ENCODE measurements around the gene SLC39A11. TPM values are rescaled to one million over a fixed set of nuclear protein-coding genes. Genes with fewer than 3 reads are reported as not detected.

SLC39A11 gene
- total RNA-seq, 1 donor from 2014 or later, result 4.9 TPM

GRCh38 chr17:73020110-73020509 is 72.4 kb downstream of the SLC39A11 start:
- TF ChIP-seq, protein P1, sequence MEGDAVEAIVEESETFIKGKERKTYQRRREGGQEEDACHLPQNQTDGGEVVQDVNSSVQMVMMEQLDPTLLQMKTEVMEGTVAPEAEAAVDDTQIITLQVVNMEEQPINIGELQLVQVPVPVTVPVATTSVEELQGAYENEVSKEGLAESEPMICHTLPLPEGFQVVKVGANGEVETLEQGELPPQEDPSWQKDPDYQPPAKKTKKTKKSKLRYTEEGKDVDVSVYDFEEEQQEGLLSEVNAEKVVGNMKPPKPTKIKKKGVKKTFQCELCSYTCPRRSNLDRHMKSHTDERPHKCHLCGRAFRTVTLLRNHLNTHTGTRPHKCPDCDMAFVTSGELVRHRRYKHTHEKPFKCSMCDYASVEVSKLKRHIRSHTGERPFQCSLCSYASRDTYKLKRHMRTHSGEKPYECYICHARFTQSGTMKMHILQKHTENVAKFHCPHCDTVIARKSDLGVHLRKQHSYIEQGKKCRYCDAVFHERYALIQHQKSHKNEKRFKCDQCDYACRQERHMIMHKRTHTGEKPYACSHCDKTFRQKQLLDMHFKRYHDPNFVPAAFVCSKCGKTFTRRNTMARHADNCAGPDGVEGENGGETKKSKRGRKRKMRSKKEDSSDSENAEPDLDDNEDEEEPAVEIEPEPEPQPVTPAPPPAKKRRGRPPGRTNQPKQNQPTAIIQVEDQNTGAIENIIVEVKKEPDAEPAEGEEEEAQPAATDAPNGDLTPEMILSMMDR (IDR thresholded peaks at IDR 0.05), result no peak
- Histone ChIP-seq H3K27ac (no peak overlapping the region), H3K4me3 (no peak overlapping the region), H3K4me1 (no peaks in the 10 kb centered on the region), H3K36me3 (no peaks in the 10 kb centered on the region), H3K27me3 (no peaks in the 10 kb centered on the region), H3K9me3 (peaks cover 4 to 20% of the 10 kb centered on the region in 2 donors)
- no peak for DNase-seq (ENCODE audit: low spot score in 2 of 2)
- intact Hi-C loops (cut with DNase I), result loop anchor here (10.0 kb wide), 1 partner anchor 55 kb away; no protein-coding TSS in a partner anchor

- no peak overlapping the region for H3K4me3 ChIP-seq
- TF ChIP-seq, protein P1 (IDR thresholded peaks at IDR 0.05), result no peak
- H3K27me3 ChIP-seq, result no peaks in the 10 kb centered on the region
- no peaks in the 10 kb centered on the region for H3K36me3 ChIP-seq
- H3K4me1 ChIP-seq, result no peaks in the 10 kb centered on the region
- DNase-seq (ENCODE audit: low spot score in 2 of 2), result no peak
- intact Hi-C loops (cut with DNase I), result no loop called here
- H3K27ac ChIP-seq, result no peak overlapping the region
- peaks cover 4 to 20% of the 10 kb centered on the region in 2 donors for H3K9me3 ChIP-seq
Measured at GRCh38 chr17:73018599-73018998, 73.9 kb downstream of the SLC39A11 start.

DNA sequence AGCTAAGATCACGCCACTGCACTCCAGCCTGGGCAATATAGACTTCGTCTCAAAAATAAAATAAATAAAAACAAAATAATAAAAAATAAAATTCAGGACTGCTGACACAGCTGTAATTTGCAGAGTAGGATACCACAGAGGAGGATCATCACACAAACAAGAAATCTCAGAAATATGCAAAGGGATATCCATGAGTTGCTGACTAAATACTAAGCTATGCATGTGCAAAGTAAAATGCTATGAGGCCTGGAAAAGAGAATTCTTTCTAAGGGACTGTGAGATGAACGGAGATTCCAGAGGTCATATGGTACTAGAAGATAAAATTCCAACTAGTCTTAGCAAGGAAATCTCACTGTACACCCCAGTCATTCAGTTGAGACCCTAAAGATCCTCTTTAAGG is 74.8 kb downstream of the SLC39A11 start:
- TF ChIP-seq, protein P1 (IDR thresholded peaks at IDR 0.05), result no peak
- DNase-seq (ENCODE audit: low spot score in 2 of 2), result no peak
- no peak overlapping the region for H3K4me3 ChIP-seq
- H3K9me3 ChIP-seq, result peaks cover 4 to 20% of the 10 kb centered on the region in 2 donors
- intact Hi-C loops (cut with DNase I), result no loop called here
- H3K27me3 ChIP-seq, result no peaks in the 10 kb centered on the region
- no peaks in the 10 kb centered on the region for H3K4me1 ChIP-seq
- H3K36me3 ChIP-seq, result no peaks in the 10 kb centered on the region
- no peak overlapping the region for H3K27ac ChIP-seq

DNA sequence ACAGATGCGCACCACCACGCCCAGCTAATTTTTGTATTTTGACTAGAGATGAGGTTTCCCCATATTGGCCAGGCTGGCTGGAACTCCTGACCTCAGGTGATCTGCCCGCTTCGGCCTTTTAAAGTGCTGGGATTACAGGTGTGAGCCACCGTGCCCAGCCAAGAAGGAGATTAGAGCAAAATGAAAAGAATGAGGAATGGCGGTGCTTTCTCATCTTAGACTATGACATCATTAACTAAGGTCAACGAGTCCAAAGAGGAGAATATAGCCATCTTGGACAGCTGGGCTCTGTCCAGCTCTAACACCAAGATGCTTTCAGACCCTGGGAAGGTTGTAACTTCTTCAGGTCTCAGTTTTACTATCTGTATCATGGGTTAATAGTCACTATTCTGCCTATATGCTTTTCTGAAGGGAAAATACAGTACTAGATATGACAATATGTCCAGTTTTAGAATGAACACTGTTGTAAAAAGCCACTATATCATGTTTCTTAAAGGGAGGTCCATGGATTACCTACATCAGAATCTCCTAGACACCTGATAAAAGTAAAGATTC is 76.7 kb downstream of the SLC39A11 start:
- Histone ChIP-seq H3K4me1 (no peaks in the 10 kb centered on the region), H3K27ac (no peak overlapping the region), H3K27me3 (no peaks in the 10 kb centered on the region), H3K36me3 (no peaks in the 10 kb centered on the region), H3K9me3 (peaks cover 4 to 20% of the 10 kb centered on the region in 2 donors), H3K4me3 (no peak overlapping the region)
- intact Hi-C loops (cut with DNase I), result no loop called here
- no peak for DNase-seq (ENCODE audit: low spot score in 2 of 2)
- TF ChIP-seq, protein P1 (IDR thresholded peaks at IDR 0.05), result no peak

DNA sequence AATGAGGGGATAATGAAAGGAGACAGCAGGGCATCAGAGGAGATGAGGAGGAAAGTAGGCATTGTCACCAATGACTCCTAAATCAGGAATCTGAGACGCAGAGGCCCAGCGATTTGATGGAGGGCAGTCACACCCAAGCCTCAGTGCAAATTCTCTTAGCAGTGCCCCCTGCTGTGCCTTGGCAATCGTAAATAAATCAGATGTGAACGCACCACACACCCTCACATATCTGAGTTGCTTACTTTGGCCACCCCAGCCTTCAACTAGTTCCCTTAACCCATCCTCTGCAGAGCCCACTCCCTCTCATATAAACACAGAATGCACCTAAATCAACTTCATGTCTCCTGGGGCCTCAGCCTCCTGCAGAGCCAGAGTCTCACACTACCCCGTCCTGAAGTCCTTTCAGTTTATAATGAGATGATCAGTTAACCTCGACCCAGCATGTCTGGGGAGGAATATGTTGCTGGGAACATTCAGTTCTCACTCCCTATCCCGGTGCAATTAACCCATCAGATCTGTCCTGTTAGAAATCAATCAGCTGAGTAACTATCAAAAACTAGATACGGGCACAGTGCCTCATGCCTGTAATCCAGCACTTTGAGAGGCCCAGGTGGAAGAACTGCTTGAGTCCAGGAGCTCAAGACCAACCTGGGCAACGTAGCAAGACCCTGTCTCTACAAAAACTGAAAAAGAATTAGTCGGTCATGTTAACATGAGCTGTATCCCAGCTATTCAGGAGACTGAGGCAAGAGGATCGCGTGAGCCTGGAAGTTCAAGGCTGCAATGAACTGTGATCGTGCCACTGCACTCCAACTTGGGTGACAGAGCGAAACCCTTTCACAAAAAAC is 78.4 kb downstream of the SLC39A11 start:
- Histone ChIP-seq H3K27ac (no peak overlapping the region), H3K4me1 (no peaks in the 10 kb centered on the region), H3K27me3 (no peaks in the 10 kb centered on the region), H3K9me3 (peaks cover 0 to 14% of the 10 kb centered on the region in 2 donors), H3K36me3 (no peaks in the 10 kb centered on the region), H3K4me3 (no peak overlapping the region)
- TF ChIP-seq, protein P1 (IDR thresholded peaks at IDR 0.05), result no peak
- DNase-seq (ENCODE audit: low spot score in 2 of 2), result no peak
- intact Hi-C loops (cut with DNase I), result no loop called here
